ENCODE measurements around the gene SKAP2. TPM values are rescaled to one million over a fixed set of nuclear protein-coding genes. Genes with fewer than 3 reads are reported as not detected.

The SKAP2 gene
- 10 to 100 TPM; 12.8 to 15.1 TPM for total RNA-seq

DNA sequence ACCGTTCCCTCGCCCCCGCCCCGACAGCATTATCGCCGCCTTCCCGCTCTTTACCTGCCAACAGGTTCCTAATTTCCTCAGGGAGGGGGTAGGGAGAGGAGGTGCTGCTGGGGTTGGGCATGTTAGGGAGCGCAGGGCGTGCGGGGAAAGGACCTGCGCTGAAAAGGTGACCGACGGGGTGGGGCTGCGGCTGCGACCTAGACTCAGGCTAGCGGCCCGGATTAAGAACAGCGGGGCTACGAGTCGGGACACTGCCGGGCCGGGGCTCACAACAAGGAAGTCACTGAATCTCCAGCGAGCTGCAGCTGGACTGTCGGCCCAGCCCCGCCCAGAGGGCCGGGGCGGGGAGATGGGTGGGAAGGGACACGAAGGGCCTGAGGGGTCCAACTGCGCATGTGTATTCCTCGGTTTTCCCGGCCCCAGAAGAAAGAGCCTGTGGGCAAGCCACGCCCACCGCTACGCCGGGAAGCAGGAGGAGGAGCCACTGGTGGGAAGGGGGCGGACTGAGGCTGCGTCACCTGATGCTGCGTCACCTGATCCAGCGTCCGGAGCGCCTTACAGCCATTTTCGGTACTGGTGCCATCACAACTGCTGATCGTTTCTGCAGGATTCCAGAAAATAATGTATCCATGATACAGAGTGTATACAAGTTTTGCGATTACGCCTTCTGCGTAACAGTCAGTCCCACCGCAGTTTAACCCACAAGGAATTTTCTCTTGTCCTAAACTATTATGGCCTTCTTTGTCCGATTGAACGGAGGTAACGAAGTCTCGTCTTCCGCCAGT lies at the start of gene SKAP2:
TSS of gene SKAP2 (minus strand) at position 282 of the 785 bp plus-strand sequence. CDS start at position 121, 161 bp downstream.
- Mint-ChIP-seq H3K4me1 (peaks cover 23% of the 10 kb centered on the region), H3K27ac (peak within 1 kb of the TSS; percentile 78), H3K36me3 (ENCODE audit: low read depth) (no peaks in the 10 kb centered on the region), H3K9me3 (peaks cover 5% of the 10 kb centered on the region), H3K4me3 (peak within 1 kb of the TSS; percentile 92), H3K27me3 (peaks cover 35% of the 10 kb centered on the region)
- CTCF ChIA-PET, result interaction anchor here (0.6 to 1.2 kb wide), 2 partner anchors 9 to 177 kb away, joined by 3 to 4 read pairs; no protein-coding TSS in a partner anchor
- DNase-seq, result peak; percentile 92
- POLR2A ChIA-PET, result no interaction called here

DNA sequence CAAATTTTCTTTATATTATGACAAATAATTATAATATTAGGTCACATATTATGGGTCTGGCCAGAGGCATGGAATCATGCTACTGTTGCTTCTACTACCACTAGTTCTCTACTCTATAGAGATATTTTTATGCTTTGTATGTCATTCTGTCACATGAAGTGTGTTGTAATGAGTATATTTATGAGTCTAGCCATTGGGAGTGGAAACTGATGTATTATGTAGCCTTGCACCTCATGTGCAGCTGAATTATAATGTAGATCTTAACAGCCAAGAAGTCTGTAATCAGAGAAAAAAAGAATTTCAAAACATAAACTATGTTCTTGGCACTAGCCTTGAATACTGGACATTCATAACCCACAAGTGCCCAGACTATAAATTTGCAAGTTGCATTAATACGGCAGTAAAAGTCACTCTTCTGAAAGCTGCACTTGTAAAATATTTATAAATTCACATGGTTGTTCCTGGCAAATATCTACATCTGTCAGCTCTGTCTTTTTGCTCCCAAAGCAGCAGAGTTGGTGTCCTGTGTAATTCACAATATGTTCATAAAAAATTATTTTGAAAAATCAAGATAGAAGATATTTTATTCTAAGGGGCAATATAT lies 48.6 kb upstream of the SKAP2 start:
- POLR2A ChIA-PET, result no interaction called here
- Mint-ChIP-seq H3K9me3 (no peaks in the 10 kb centered on the region), H3K27me3 (peaks cover 7% of the 10 kb centered on the region), H3K4me3 (no peak overlapping the region), H3K36me3 (ENCODE audit: low read depth) (no peaks in the 10 kb centered on the region), H3K4me1 (peaks cover 4% of the 10 kb centered on the region), H3K27ac (no peak overlapping the region)
- CTCF ChIA-PET, result no interaction called here
- DNase-seq, result no peak

DNA sequence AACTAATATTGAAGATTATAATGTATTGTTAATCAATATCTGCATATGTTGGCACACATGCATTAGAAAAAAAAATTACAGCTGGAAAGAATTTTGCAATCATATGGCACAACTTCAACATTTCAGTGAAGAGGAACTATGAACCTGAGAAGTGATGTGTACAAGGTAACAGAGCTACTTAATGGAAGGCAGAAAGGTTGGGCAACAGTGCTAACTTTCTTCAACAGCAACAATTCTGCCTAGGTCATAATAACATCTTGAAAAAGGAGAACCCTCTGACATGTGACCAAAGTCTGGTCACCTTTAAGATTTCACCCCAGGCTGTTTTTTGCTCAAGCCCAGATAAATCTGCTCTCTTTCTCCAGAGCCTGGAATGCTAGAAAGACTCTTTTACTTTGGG lies 47.9 kb upstream of the SKAP2 start:
- ChIA-PET POLR2A (no interaction called here), CTCF (no interaction called here)
- Mint-ChIP-seq H3K27me3 (peaks cover 5% of the 10 kb centered on the region), H3K4me1 (peaks cover 4% of the 10 kb centered on the region), H3K36me3 (ENCODE audit: low read depth) (no peaks in the 10 kb centered on the region), H3K9me3 (no peaks in the 10 kb centered on the region), H3K4me3 (no peak overlapping the region), H3K27ac (no peak overlapping the region)
- no peak for DNase-seq

DNA sequence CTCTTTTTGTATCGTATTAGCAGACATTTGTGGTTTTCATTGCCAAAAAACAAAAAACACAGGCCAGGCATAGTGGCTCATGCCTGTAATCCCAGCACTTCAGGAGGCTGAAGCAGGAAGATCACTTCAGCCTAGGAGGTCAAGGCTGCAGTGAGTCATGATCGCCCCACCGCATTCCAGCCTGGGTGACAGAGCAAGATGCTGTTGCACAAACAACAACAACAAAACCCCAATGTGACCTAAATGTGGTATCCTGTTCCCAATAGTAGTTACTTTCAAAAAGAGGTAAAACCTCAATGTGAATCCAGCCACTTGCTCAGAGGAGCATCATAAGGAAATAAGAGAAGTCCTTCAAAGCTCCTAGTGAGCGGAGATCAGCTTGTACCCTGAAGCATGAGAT lies 45.8 kb upstream of the SKAP2 start:
- POLR2A ChIA-PET, result no interaction called here
- no peak overlapping the region for H3K4me3 Mint-ChIP-seq

DNA sequence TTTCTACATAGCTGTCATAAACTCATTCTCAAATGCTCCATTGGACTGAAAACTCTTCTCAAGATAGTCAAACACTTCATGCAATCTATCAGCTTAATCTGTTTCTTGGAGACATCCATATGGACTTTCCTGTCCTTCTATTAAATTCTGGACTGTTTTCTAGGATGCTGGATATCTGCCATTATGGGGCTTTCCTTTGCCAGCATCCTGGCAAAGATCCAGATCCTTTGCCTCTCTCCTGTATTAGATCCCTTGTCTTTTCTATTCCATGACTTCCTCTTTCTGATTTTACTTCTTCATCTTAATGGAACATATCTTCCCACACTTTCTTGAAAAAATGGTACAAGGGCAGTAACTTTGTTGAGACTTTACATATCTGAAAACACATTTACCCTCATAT lies 35.9 kb upstream of the SKAP2 start:
- no peak for DNase-seq
- Mint-ChIP-seq H3K4me3 (no peak overlapping the region), H3K9me3 (no peaks in the 10 kb centered on the region), H3K27me3 (no peaks in the 10 kb centered on the region), H3K4me1 (no peaks in the 10 kb centered on the region), H3K27ac (no peak overlapping the region), H3K36me3 (ENCODE audit: low read depth) (no peaks in the 10 kb centered on the region)
- POLR2A ChIA-PET, result no interaction called here
- CTCF ChIA-PET, result no interaction called here

More for the DNA sequence above, 45.8 kb upstream of the SKAP2 start:
- Mint-ChIP-seq H3K36me3 (ENCODE audit: low read depth) (no peaks in the 10 kb centered on the region), H3K4me1 (peaks cover 4% of the 10 kb centered on the region), H3K27me3 (peaks cover 3% of the 10 kb centered on the region), H3K27ac (no peak overlapping the region), H3K9me3 (no peaks in the 10 kb centered on the region)
- DNase-seq, result peak; percentile 16
- CTCF ChIA-PET, result no interaction called here

- no peaks in the 10 kb centered on the region for H3K9me3 Mint-ChIP-seq
- no peak for DNase-seq
- no peaks in the 10 kb centered on the region for H3K4me1 Mint-ChIP-seq
- CTCF ChIA-PET, result no interaction called here
- POLR2A ChIA-PET, result no interaction called here
- no peak overlapping the region for H3K4me3 Mint-ChIP-seq
- H3K36me3 Mint-ChIP-seq (ENCODE audit: low read depth), result no peaks in the 10 kb centered on the region
- H3K27ac Mint-ChIP-seq, result no peak overlapping the region
- peaks cover 2% of the 10 kb centered on the region for H3K27me3 Mint-ChIP-seq
These were observed 35.1 kb upstream of the SKAP2 start for GRCh38 chr7:26899519-26899918.

DNA sequence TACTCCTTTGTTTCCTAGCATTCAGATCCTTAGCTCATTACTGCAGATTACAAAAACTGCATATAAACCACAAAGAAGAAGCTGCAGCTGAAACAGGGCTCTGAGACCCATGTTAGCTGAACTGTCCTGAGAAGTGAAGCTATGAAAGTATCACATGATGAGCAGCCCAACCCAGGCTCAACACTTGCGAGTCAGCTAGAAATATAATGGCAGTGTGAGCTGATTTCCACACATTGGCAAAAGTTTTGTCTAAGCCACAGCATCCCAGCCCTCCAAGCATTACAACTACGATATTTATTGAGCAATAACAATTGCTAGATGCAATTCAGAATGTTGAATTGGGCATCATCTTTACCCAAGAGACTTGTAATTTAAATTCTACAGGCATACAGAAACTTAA lies 34.5 kb upstream of the SKAP2 start:
- ChIA-PET POLR2A (no interaction called here), CTCF (no interaction called here)
- no peak overlapping the region for H3K27ac Mint-ChIP-seq
- no peaks in the 10 kb centered on the region for H3K4me1 Mint-ChIP-seq
- no peaks in the 10 kb centered on the region for H3K9me3 Mint-ChIP-seq
- peaks cover 5% of the 10 kb centered on the region for H3K27me3 Mint-ChIP-seq
- H3K4me3 Mint-ChIP-seq, result no peak overlapping the region
- DNase-seq, result no peak
- no peaks in the 10 kb centered on the region for H3K36me3 Mint-ChIP-seq (ENCODE audit: low read depth)

DNA sequence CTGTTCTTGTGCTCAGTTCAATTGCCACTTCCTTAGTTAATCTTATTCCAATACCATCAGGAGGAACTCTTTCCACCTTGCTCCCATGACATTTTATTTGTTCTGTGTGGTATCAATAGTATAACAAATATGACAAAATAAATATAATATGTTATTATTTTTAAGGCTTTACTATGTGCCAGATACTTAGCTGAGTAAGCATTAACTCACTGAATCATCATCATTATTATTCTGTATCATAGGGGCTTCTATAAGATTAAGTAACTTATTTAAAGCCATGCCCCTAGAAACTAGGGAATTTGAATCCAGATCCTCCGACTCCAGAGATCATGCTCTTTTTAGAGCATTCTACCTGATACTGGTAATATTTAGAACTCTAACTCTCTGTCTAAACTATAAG lies 33.5 kb upstream of the SKAP2 start:
- H3K27me3 Mint-ChIP-seq, result peaks cover 13% of the 10 kb centered on the region
- no peak for DNase-seq
- no peaks in the 10 kb centered on the region for H3K9me3 Mint-ChIP-seq
- no peaks in the 10 kb centered on the region for H3K4me1 Mint-ChIP-seq
- no peak overlapping the region for H3K4me3 Mint-ChIP-seq
- CTCF ChIA-PET, result no interaction called here
- POLR2A ChIA-PET, result no interaction called here
- H3K27ac Mint-ChIP-seq, result no peak overlapping the region
- H3K36me3 Mint-ChIP-seq (ENCODE audit: low read depth), result no peaks in the 10 kb centered on the region

DNA sequence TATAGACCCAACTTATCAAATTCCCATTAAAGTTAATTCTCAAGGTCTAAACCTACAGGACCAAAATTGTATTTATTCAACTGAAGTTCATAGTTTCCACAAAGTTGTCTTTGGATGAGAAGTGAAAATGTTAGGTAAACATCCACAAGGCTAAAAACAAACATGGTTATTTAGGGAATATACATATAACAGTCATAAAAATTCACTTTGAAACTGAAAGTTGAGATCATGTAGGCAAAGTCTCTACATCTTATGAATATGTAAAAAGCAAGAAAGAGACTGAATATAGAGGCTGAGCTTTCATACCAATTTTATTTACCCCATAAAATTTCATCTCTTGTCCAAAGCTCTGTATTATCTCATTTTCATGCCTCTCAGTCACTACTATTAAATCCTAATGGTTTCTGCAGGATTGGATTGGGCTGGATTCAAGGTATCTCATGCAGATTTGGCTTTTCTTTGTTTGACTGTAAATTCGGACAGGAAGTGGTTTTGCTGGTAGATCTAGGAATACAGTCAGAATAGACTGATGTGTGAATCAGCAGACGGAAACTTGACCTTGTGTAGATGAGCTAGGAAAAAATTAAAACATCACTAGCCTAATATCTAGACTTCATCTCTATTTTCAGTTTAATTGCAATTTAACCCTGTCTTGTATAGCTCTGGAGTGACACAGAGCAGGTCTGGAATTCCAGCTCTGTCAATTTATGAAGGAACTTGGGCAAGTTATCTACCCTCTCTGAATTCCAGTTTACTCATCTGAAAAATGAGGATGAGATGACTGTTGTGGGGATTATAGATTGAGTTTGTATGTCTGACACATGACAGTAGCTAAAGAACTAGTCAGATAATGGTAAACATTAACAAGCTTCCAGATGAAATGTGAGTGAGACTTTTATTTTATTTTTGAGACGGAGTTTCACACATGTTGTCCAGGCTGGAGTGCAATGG lies 27.3 kb upstream of the SKAP2 start:
- CTCF ChIA-PET, result no interaction called here
- Mint-ChIP-seq H3K4me1 (no peaks in the 10 kb centered on the region), H3K4me3 (no peak overlapping the region), H3K36me3 (ENCODE audit: low read depth) (no peaks in the 10 kb centered on the region), H3K27ac (no peak overlapping the region), H3K9me3 (no peaks in the 10 kb centered on the region), H3K27me3 (peaks cover 19% of the 10 kb centered on the region)
- DNase-seq, result no peak
- POLR2A ChIA-PET, result no interaction called here

DNA sequence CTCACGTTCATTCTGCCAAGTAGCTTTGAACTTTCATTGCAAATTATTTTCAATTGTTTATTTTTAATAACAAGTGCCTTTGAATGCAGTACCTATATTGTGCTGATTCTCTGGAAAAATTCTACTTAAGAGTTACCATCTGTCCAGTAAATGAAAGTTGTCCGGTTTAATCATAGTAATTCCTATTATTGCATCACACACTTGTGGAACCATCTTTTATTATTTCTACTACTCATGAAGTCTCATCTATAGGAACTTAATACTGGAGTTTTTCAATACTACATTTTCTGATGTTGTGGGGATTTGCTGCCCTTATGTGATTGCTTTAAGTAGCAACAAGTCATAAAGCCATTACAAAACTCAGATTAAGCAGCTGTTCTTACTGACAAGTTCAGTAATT lies 16.5 kb upstream of the SKAP2 start:
- H3K27me3 Mint-ChIP-seq, result peaks cover 7% of the 10 kb centered on the region
- ChIA-PET CTCF (no interaction called here), POLR2A (no interaction called here)
- no peak overlapping the region for H3K27ac Mint-ChIP-seq
- no peaks in the 10 kb centered on the region for H3K36me3 Mint-ChIP-seq (ENCODE audit: low read depth)
- DNase-seq, result no peak
- no peaks in the 10 kb centered on the region for H3K4me1 Mint-ChIP-seq
- no peak overlapping the region for H3K4me3 Mint-ChIP-seq
- H3K9me3 Mint-ChIP-seq, result peaks cover 2% of the 10 kb centered on the region

GRCh38 chr7:26879671-26880070 lies 15.3 kb upstream of the SKAP2 start:
- Mint-ChIP-seq H3K4me1 (no peaks in the 10 kb centered on the region), H3K4me3 (no peak overlapping the region), H3K36me3 (ENCODE audit: low read depth) (no peaks in the 10 kb centered on the region), H3K27ac (no peak overlapping the region), H3K27me3 (peaks cover 11% of the 10 kb centered on the region), H3K9me3 (no peaks in the 10 kb centered on the region)
- CTCF ChIA-PET, result no interaction called here
- POLR2A ChIA-PET, result no interaction called here
- DNase-seq, result no peak

DNA sequence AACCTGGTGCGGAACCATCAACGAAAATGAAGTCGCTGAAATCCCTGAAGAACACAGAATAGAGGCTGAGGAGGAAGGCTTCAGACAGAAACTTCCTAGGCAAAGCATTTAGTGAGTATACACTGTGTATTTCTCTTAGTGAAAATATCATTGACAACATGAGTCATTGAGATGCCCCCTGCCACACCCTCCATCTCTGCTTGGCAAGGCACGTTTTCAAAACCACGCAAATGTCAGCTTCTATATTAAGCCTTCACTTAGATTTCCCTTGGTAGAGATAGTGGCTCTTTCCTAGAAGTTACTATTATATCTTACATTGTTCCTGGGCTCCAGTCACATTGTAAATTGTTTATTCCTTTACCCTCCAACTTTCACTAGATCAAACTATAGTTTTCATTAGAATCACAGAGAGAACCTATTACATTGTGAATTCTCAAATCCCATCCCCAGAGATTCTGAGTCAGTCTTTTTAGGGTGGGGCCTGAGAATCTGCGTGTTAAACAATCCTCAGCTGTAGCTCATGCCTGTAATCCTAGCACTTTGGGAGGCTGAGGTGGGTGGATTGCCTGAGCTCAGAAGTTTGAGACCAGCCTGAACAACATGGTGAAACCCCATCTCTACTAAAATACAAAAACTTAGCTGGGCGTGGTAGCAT lies 4.6 kb upstream of the SKAP2 start:
- Mint-ChIP-seq H3K27me3 (peaks cover 26% of the 10 kb centered on the region), H3K4me3 (no peak overlapping the region), H3K4me1 (peaks cover 17% of the 10 kb centered on the region), H3K9me3 (peaks cover 5% of the 10 kb centered on the region), H3K36me3 (ENCODE audit: low read depth) (no peaks in the 10 kb centered on the region), H3K27ac (no peak overlapping the region)
- DNase-seq, result no peak
- ChIA-PET CTCF (interaction anchor here (0.6 kb wide), 1 partner anchor 146 kb away, joined by 4 read pairs; no protein-coding TSS in a partner anchor), POLR2A (no interaction called here)

DNA sequence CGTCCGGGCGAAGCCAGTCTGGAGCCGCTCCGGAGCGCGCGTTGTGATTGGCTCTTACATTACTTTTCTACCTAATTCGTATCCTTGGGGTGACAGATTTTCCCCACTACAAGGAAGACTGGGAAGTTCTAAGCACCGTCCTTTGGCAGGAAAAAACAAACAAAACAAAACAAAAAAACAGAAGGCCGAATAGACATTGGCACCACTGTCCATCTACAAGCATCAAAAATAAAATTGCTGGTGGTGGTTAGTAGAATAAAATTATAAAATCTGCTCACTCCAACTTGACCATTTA lies 651 bp upstream of the SKAP2 start:
- H3K4me3 Mint-ChIP-seq, result peak overlapping the region; percentile 92
- POLR2A ChIA-PET, result interaction anchor here (0.9 kb wide), 1 partner anchor 232 kb away, joined by 3 read pairs; no protein-coding TSS in a partner anchor
- peak overlapping the region; percentile 78 for H3K27ac Mint-ChIP-seq
- H3K36me3 Mint-ChIP-seq (ENCODE audit: low read depth), result no peaks in the 10 kb centered on the region
- peaks cover 5% of the 10 kb centered on the region for H3K9me3 Mint-ChIP-seq
- peaks cover 35% of the 10 kb centered on the region for H3K27me3 Mint-ChIP-seq
- CTCF ChIA-PET, result interaction anchor here (0.6 kb wide), 1 partner anchor 9 kb away, joined by 3 read pairs; no protein-coding TSS in a partner anchor
- peaks cover 23% of the 10 kb centered on the region for H3K4me1 Mint-ChIP-seq
- no peak for DNase-seq

All from activated CD4-positive, alpha-beta memory T cell treated with anti-CD3 and anti-CD28 coated beads, Interleukin-2, amount 10 ng/mL, durations not matched to agents 7 days and 5 days (primary cell).